T-helper 1 cell treated with Interleukin-12 subunit alpha and Interleukin-12 subunit beta and Interleukin-4 antibody, amounts not matched to agents 30 μg/mL and 1 μg/mL, for 36 hours (primary cell): ENCODE data around the gene NPAS3.

Experiments
- H3K27ac Mint-ChIP-seq: one replicate; pipeline ENCODE4 v1.8.0; 2021; ENCODE audit warnings: mild to moderate bottlenecking, mixed read lengths
- H3K27me3 Mint-ChIP-seq: one replicate; pipeline ENCODE4 v1.8.0; 2021; ENCODE audit warnings: low read depth, mixed read lengths
- H3K36me3 Mint-ChIP-seq: one replicate; pipeline ENCODE4 v1.8.0; 2021; ENCODE audit warnings: low read depth, mixed read lengths
- H3K4me1 Mint-ChIP-seq: one replicate; pipeline ENCODE4 v1.8.0; 2021; ENCODE audit warnings: low read depth, mixed read lengths
- H3K4me3 Mint-ChIP-seq: one replicate; pipeline ENCODE4 v1.8.0; 2021; ENCODE audit warnings: mild to moderate bottlenecking, moderate library complexity, mixed read lengths
- H3K9me3 Mint-ChIP-seq: one replicate; pipeline ENCODE4 v1.8.0; 2021; ENCODE audit warnings: mixed read lengths

Gene NPAS3

DNA sequence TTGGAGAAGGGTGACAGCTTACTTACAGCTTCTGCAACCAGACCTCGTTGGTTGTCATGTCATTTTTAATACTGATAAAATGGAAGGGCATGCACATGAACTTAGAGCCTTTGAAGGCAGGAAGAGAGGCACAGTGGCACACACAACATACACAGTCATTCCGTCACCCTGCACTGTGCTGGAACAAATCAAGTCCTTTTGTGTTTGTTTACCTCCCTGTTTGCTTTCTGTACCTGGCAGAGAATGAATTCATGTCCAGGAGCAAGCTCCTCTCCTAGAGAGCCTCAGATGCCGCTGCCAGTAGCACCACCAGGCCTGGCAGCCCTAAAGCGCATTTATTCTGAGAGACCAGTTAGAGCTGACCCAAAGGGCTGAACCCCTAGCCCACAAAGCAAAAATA, 551.9 kb downstream of the NPAS3 start:
- H3K36me3 Mint-ChIP-seq, result no peaks in the 10 kb centered on the region
- no peak overlapping the region for H3K27ac Mint-ChIP-seq
- H3K4me1 Mint-ChIP-seq, result no peaks in the 10 kb centered on the region
- no peak overlapping the region for H3K4me3 Mint-ChIP-seq
- no peaks in the 10 kb centered on the region for H3K27me3 Mint-ChIP-seq
- peaks cover 9% of the 10 kb centered on the region for H3K9me3 Mint-ChIP-seq

DNA sequence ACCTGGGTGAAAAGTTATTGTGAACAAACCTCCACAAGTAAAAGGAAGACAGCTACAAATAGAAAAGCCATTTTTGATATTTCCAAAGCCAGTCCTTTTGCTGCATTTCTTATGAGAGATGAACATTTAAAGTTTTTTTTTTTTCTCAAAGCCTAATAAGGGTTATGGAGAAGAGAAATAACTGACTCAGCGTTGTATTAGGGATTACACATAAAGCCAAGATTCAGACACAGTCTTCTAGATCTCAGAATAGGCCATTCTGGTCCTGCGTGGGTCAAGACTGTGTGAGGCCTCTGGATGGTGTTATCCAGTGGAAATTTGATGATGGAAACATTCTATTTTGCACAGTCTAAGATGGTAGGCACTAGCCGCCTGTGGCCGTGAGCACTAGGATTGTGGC, 552.4 kb downstream of the NPAS3 start:
- Mint-ChIP-seq H3K4me1 (no peaks in the 10 kb centered on the region), H3K27me3 (no peaks in the 10 kb centered on the region), H3K27ac (no peak overlapping the region), H3K9me3 (peaks cover 14% of the 10 kb centered on the region), H3K36me3 (no peaks in the 10 kb centered on the region), H3K4me3 (no peak overlapping the region)

DNA sequence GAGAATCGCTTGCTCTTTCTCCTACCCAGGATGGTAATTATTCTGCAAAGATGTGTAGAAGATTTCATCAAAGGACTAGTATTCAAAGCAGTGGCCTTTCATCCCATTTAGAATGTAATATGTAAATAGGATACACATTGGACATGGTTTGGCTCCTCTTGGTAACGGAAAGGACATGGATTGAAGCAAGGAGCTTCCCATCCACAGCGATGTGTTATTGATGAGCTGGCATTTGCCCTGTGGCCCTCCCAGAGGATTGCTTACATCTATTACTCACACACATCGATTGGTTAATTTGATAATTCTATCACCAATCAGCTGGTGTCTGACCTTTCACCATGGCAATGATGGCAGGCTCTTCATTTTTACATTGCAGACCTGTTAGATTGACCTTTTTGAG, 553.8 kb downstream of the NPAS3 start:
- H3K36me3 Mint-ChIP-seq, result no peaks in the 10 kb centered on the region
- H3K4me1 Mint-ChIP-seq, result no peaks in the 10 kb centered on the region
- no peak overlapping the region for H3K4me3 Mint-ChIP-seq
- no peaks in the 10 kb centered on the region for H3K27me3 Mint-ChIP-seq
- H3K9me3 Mint-ChIP-seq, result peaks cover 14% of the 10 kb centered on the region
- no peak overlapping the region for H3K27ac Mint-ChIP-seq

DNA sequence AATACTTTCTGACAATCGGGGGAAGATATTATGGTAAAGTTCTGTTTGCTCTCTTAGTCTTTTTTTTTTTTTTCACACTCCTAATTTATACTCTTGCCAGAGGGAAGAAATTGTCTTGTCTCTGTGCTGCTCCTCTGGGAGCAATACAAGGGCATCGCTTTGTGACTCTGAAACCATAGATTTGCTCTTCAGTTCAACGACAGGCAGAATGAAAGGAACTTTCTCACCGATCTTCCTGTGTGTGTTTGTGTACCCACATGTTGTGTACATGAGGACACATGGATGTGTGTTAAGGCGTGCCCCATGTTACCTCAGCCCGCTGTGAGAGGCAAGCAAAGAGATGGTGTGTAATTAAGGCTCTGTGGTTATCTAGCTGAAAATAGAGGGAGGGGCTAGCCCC, 554.6 kb downstream of the NPAS3 start:
- Mint-ChIP-seq H3K36me3 (no peaks in the 10 kb centered on the region), H3K4me1 (no peaks in the 10 kb centered on the region), H3K9me3 (peaks cover 14% of the 10 kb centered on the region), H3K27ac (no peak overlapping the region), H3K27me3 (no peaks in the 10 kb centered on the region), H3K4me3 (no peak overlapping the region)

DNA sequence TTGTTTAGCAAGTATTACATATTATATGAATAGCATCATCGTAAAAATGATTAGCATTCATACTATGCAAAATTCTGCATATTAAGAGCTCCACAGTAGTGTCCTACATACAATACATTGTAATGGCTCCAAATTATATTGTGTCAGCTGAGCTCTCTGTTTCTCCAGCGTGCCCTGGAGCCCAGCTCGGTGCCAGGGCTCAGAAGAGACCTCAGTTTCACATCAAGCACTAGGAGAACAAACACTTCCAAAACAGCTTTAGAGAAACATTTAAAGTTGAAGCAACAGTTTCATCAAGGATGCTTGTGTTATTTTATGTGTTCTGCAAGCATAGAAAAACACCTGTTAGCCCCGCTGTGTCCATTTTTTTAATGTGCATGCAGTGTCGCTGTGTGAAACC, 555.3 kb downstream of the NPAS3 start:
- H3K4me3 Mint-ChIP-seq, result no peak overlapping the region
- H3K36me3 Mint-ChIP-seq, result no peaks in the 10 kb centered on the region
- H3K9me3 Mint-ChIP-seq, result peaks cover 14% of the 10 kb centered on the region
- no peaks in the 10 kb centered on the region for H3K4me1 Mint-ChIP-seq
- no peaks in the 10 kb centered on the region for H3K27me3 Mint-ChIP-seq
- no peak overlapping the region for H3K27ac Mint-ChIP-seq

DNA sequence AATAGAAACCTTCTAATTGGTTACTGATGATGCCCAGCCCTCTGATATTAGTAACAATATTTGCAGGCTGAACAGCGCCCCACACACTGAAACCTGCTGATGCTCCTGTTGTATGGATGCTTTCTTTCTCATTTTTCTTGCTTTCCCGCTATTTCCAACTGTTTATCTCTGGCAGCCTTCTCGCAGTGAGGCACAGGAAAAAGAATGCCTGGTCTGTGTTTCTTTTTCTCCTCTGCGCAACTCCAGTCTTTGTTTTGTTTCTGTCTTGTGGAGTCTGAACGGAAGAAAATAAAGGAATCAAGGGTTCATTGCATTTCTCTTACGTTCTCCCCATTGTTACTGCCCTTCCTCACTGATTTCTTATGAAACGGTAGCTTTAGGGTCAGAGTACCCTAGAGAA, 561.0 kb downstream of the NPAS3 start:
- Mint-ChIP-seq H3K36me3 (no peaks in the 10 kb centered on the region), H3K27ac (no peak overlapping the region), H3K9me3 (peaks cover 15% of the 10 kb centered on the region), H3K27me3 (no peaks in the 10 kb centered on the region), H3K4me3 (no peak overlapping the region), H3K4me1 (no peaks in the 10 kb centered on the region)

DNA sequence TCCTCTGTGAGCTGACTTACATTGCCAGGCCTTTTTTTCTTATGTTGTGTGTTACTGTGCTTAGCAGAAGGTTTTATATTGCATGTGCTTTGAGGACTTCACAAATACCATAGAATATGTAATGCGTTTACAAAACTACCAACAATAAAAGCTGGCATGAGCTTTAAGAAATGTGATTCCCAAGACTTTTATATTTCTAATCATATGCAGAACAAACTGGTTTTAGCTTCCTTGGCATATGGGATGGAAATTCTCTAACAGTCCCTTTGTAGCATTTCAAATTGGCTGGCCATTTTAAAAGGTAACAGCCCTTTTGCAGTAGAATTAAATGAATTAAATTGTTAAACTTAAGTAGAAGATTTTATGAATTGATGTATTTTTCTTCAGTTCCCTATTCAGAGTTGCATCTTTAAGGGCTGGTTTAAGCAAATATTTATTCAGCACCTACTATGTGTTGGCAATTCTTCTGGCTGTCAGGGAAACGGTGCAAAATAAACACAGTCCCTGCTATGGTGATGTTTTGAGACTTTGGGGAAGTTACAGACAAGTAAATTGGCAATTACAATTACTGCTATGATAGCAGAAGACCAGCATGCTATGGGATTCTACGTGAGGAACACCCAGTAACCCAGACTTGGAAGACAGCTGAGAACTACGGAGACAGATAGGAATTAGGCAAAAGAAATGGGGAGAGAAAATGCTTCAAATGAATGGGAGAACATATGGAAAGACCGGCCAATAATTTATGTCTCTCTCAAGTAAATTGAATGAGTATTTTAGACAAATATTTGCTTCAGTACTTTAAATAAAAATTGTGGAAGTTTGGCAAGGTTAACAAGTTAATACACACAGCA, 565.8 kb downstream of the NPAS3 start:
- Mint-ChIP-seq H3K9me3 (peaks cover 8% of the 10 kb centered on the region), H3K27ac (no peak overlapping the region), H3K27me3 (no peaks in the 10 kb centered on the region), H3K4me1 (no peaks in the 10 kb centered on the region), H3K4me3 (no peak overlapping the region), H3K36me3 (no peaks in the 10 kb centered on the region)

DNA sequence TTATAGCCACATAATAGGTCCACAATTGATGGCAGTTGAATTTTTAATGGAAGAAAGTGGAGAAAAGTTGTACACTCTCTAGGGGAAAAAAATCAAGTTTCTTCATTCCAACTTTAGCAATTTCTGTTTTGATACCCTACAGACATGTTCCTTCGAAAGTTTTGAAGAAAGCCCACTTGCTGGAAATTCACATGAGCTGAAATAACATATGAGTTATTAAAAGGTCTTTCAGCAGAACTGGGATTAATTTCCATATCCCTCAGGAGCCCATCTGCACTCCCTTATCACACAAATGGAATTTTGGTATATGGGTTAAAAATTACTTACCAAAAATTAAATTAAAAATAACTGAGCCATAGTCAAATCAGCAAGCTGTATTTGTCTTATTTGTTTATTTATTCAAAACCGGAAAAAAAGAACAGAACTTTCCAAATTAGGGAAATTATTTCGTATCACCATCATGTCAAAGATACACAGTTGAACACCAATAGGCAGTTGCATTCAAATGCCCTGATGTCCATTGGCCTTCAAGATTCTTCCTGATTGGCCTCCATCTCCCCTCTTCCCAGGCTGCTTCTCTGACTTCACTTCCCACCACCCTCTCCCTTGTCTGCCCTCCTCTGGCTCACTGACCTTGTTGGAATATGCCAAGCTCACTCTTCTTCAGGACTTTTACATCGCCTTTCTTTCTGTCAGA, 566.7 kb downstream of the NPAS3 start:
- H3K36me3 Mint-ChIP-seq, result no peaks in the 10 kb centered on the region
- H3K4me1 Mint-ChIP-seq, result no peaks in the 10 kb centered on the region
- no peaks in the 10 kb centered on the region for H3K27me3 Mint-ChIP-seq
- H3K9me3 Mint-ChIP-seq, result peaks cover 5% of the 10 kb centered on the region
- H3K27ac Mint-ChIP-seq, result no peak overlapping the region
- no peak overlapping the region for H3K4me3 Mint-ChIP-seq

DNA sequence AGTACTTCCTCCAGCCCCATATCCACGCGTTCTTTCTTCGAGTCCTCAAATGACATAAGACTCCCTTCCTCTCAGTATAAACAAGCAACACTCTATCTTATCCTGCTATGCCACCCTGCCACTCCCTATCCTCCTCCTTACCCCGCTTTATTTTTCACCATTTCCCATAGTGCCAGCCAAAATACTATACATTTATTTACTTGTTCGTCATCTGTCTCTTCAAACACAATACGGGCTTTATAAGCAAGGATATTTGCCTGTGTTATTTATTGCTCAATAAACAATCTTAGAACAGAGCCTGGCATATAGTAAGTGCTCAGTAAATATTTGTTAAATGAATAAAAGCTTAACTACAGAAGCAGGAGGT, 567.3 kb downstream of the NPAS3 start:
- H3K4me1 Mint-ChIP-seq, result no peaks in the 10 kb centered on the region
- H3K27ac Mint-ChIP-seq, result no peak overlapping the region
- H3K4me3 Mint-ChIP-seq, result no peak overlapping the region
- peaks cover 5% of the 10 kb centered on the region for H3K9me3 Mint-ChIP-seq
- H3K27me3 Mint-ChIP-seq, result no peaks in the 10 kb centered on the region
- no peaks in the 10 kb centered on the region for H3K36me3 Mint-ChIP-seq

DNA sequence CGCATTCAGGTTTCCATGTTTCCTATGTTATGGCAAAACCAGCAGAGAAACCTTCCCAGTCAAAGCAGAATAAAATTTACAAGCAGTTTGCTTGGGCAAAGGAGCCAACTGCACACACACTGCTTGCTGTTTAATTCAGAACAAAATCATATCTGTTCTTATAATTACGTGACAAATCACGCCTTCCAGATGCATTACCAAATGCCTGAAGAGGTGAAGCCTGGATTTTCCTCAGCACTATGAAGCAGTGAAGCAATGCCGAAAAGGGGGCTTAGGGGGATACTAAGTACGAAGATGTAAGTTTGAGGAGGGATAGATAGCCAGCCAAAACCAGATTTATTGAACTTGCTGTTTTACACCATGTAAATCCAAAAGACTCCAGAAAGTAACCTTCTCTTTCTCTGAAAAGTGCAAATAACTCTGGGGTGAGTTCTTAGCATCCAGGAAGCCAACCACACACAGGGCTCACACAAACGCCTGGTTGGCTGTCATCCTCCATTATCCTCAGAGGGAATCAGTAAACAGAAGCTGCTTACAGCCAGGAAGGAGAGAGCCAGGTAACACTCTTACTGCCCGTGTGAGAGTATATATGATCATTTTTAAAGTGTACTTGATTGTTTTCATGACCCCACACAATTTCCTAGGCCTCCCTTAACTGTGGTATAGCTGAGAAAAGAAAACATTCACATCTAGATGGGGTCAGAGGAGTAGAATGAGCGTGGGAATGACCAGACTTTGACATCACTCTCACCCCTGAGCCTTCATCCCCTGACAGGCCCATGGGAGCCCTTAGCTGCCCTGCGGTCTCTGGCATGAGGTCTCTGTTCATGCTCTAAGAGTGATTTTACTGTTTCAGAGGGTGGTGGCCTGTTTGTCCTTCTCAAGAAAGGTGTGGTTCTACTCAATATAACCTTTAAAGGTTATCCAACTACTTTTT, 569.7 kb downstream of the NPAS3 start:
- H3K4me1 Mint-ChIP-seq, result no peaks in the 10 kb centered on the region
- H3K27ac Mint-ChIP-seq, result no peak overlapping the region
- no peaks in the 10 kb centered on the region for H3K36me3 Mint-ChIP-seq
- peaks cover 5% of the 10 kb centered on the region for H3K9me3 Mint-ChIP-seq
- no peak overlapping the region for H3K4me3 Mint-ChIP-seq
- H3K27me3 Mint-ChIP-seq, result no peaks in the 10 kb centered on the region

DNA sequence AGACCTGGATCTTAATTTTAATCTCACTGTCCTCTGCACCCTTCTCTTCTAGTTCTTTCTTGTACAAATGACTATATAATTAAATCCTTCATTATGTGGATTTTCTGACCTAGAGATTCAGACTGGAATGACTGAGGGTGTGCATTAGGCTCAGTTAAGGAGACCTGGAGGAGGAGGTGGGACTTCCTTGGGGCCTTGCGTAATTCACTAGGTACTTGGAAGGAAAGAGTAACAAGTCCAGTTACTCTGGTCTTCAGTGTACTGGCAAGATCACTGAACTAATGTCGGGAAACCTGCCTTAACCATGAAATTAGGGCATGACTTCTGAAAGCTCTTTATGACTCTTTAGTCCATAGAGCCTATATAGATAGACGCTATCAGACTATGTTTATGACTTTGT, 570.8 kb downstream of the NPAS3 start:
- H3K4me1 Mint-ChIP-seq, result no peaks in the 10 kb centered on the region
- H3K27ac Mint-ChIP-seq, result no peak overlapping the region
- H3K27me3 Mint-ChIP-seq, result no peaks in the 10 kb centered on the region
- H3K9me3 Mint-ChIP-seq, result peaks cover 5% of the 10 kb centered on the region
- H3K36me3 Mint-ChIP-seq, result no peaks in the 10 kb centered on the region
- H3K4me3 Mint-ChIP-seq, result no peak overlapping the region

DNA sequence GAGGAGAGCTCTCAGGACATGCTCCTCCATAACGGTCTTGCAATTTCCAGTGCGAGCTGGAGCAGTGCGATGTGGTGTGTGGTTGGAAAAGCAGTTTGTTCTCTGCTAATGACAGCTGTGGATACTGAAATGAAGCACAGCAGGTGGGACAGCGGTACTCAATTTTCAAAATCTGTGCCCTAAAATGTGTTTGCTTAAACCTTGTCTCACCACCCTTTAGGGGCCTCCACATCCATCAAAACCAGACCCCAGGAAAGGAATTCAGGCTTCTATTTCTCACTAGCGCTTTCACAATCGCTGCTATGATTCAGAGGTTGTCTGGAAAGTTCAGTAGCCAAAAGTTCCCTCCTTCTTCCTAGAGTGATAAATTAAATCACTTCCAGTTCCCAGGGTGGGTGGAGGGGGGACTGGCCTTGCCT, 571.4 kb downstream of the NPAS3 start:
- Mint-ChIP-seq H3K27me3 (no peaks in the 10 kb centered on the region), H3K9me3 (peaks cover 5% of the 10 kb centered on the region), H3K4me1 (no peaks in the 10 kb centered on the region), H3K27ac (no peak overlapping the region), H3K36me3 (no peaks in the 10 kb centered on the region), H3K4me3 (no peak overlapping the region)

DNA sequence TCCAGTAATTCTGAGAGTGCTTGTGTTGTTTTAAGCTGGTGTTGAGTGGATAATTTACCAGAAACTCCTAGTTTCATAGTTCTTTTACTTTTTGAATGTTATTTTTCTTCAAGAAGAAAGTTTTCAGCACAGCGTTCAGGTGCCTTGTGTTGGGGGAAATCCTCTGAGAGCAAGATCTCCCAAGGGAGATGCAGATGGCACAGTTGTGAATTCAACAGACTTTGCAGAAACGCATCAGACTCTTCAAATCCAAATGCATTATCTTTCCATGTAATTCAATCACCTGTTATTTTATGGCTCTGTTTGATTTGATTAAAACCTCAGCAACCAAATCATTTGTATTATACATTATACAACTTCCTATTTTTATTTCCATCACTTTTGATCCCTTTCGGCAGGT, 572.3 kb downstream of the NPAS3 start:
- no peaks in the 10 kb centered on the region for H3K4me1 Mint-ChIP-seq
- H3K27me3 Mint-ChIP-seq, result no peaks in the 10 kb centered on the region
- peaks cover 5% of the 10 kb centered on the region for H3K9me3 Mint-ChIP-seq
- H3K4me3 Mint-ChIP-seq, result no peak overlapping the region
- no peaks in the 10 kb centered on the region for H3K36me3 Mint-ChIP-seq
- no peak overlapping the region for H3K27ac Mint-ChIP-seq

DNA sequence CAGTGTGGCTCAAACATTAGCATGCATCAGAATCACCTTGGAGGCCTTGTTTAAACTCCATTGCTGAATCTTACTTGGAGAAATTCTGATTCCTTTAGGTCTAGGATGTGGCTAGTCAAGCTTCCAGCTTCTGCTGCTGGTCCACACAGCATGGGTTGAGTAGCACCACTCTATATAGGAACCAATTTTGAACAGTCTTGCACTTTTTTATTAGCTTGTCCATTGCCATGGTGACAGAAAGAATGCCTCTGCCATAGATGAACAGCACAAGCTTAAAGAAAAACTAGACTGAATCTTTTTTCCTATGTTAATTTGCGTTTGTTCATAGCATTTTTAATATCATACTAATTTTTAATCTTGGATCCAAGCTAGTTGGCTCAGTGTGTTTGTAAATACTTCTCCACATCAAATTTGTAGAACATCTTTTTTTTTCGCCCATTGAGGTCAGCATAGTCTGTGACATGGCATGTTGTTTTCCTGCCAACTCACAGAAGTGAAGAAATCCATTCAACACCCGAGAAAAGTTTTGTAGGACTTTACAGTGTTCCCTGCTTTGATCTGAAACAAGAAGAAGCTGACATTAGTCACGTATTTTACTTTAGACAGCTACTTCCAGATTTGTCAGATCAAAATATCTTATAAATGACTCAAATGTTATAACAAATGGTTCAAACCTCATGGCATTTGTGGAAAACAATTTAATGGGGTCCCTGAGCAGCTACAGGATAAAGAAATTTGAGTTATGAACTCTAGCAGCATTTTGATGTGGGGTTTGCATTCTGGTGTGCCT, 573.4 kb downstream of the NPAS3 start:
- Mint-ChIP-seq H3K27me3 (no peaks in the 10 kb centered on the region), H3K4me3 (no peak overlapping the region), H3K27ac (no peak overlapping the region), H3K9me3 (peaks cover under 1% of the 10 kb centered on the region), H3K4me1 (no peaks in the 10 kb centered on the region), H3K36me3 (no peaks in the 10 kb centered on the region)
